ENCODE data around the gene TPM2.

GRCh38 chr9:35649431-35650340, 40.0 kb downstream of the TPM2 start:
- TF ChIP-seq POLR2A (IDR thresholded peaks at IDR 0.05), result no peak
- TF ChIP-seq, protein P1, sequence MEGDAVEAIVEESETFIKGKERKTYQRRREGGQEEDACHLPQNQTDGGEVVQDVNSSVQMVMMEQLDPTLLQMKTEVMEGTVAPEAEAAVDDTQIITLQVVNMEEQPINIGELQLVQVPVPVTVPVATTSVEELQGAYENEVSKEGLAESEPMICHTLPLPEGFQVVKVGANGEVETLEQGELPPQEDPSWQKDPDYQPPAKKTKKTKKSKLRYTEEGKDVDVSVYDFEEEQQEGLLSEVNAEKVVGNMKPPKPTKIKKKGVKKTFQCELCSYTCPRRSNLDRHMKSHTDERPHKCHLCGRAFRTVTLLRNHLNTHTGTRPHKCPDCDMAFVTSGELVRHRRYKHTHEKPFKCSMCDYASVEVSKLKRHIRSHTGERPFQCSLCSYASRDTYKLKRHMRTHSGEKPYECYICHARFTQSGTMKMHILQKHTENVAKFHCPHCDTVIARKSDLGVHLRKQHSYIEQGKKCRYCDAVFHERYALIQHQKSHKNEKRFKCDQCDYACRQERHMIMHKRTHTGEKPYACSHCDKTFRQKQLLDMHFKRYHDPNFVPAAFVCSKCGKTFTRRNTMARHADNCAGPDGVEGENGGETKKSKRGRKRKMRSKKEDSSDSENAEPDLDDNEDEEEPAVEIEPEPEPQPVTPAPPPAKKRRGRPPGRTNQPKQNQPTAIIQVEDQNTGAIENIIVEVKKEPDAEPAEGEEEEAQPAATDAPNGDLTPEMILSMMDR (IDR thresholded peaks at IDR 0.05), result no peak
